A549 treated with DMSO at 1 μM for 4 hours (cell line): ENCODE measurements around the gene ZNF425. TPM values are rescaled to one million over a fixed set of nuclear protein-coding genes. Genes with fewer than 3 reads are reported as not detected.

Source experiments
- total RNA-seq: library from RNA; stranded (reverse); fragments of 200-300 nt; extraction: Qiagen RNA extraction; gene quantifications from 5 replicates; pipeline ENCODE4 v1.2.3, GENCODE V29; 2022; ENCODE audit warnings: low read depth

Gene ZNF425, protein sequence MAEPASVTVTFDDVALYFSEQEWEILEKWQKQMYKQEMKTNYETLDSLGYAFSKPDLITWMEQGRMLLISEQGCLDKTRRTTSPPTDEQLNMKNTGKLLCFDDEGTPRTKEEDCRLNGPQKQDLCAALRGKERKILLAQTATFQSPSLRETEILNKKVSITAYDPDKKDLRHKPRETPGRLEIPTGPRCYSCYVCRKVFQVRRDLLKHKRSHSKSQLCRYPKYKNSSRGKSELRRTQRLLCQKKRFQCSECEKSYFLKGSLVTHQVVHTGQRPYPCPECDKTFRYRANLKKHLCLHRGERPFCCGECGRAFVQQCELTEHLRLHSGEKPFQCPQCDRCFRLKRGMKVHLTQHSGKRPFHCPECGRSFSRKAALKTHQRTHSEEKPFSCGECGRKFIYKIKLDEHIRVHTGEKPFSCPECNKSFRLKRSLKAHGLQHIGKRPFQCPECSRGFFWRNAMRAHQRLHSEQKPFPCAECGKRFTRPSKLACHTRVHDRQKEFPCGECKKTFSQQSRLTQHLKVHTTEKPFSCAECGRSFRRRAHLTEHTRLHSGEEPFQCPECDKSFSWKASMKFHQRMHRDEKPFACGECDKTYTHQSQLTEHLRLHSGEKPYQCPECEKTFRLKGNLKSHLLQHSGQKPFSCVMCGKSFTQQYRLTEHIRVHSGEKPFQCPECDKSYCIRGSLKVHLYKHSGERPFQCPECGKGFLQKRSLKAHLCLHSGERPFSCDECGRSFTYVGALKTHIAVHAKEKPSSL
- 1.0 to 1.3 TPM (median 1.2 TPM) in 5 replicates for total RNA-seq

DNA sequence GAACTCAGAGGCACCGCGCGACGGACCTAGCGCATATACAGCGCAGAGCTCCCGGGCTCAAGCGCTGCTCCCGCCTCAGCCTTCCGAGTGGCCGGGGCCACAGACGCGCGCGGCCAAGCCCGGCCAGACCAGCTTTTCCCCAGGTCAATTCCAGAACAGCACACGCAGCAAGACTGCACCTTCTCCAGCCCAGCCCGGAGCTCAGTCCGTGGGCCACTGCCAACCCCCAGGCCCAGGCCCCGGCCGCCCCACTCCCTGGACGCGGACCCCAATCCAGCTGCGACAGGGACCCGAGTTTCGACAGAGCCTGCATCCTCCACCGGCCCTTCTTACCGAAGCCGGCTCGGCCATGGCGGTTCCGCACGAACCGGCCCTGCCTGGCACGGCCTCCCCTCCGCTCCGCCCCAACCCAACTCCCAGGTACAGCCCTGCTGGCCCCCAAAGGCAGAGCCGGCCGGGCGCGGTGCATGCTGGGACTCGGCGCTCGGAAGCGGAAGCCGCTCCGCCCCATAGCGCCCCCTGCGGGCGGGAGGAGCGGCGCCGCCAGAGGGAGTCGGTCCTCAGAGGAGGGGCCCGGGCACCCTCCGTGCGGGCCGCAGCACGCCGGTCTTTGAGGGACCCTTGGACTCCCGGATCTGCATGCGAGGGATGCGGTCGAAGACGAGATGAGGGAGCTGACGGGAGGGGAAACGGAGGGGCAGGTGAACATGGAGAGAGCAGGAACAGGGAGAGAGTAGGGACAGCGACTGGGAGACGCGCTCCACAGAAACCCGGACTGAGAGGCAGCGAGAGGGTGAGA lies at the start of gene ZNF425:
ZNF425 (minus strand) TSS at position 462 of the 799 bp plus-strand sequence; CDS start at position 351, 111 bp downstream.

DNA sequence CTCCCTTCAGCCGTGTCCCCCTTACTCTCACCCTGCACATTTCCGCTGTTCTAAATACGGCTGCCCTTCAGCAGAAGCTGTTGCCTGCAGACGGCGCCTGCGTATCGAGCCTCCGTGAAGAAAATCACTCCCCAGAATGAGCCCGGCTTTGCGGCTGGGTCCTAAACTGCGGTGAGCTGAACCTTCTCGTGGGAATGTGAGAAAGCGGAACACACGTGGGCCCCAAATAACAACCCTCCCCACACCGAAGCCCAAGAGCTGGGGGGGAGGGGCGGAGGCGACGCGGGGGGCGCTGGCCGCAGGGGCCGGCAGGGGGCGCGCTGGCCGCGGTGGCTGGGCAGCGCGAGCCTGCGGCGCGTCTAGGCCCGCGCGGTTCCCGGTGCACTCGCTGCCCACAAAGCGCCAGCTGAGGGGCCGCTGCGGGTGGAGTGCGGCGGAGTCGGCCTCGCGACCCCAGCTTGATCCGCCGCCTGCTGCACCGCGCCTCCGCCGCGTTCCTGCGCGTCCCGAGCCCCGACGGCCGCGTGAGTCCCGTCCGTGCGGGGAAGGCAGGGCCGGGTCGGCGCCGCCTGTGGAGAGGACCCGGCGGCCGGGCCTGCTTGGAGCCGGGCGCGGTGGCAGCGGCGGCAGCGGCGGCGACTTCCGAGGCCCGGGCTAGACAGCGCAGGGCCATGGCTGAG lies 21.1 kb upstream of the ZNF425 start, which contains the start of gene ZNF398:
ZNF398 (plus strand) TSS at position 382 of the 680 bp plus-strand sequence; CDS start at position 672, 290 bp downstream.

DNA sequence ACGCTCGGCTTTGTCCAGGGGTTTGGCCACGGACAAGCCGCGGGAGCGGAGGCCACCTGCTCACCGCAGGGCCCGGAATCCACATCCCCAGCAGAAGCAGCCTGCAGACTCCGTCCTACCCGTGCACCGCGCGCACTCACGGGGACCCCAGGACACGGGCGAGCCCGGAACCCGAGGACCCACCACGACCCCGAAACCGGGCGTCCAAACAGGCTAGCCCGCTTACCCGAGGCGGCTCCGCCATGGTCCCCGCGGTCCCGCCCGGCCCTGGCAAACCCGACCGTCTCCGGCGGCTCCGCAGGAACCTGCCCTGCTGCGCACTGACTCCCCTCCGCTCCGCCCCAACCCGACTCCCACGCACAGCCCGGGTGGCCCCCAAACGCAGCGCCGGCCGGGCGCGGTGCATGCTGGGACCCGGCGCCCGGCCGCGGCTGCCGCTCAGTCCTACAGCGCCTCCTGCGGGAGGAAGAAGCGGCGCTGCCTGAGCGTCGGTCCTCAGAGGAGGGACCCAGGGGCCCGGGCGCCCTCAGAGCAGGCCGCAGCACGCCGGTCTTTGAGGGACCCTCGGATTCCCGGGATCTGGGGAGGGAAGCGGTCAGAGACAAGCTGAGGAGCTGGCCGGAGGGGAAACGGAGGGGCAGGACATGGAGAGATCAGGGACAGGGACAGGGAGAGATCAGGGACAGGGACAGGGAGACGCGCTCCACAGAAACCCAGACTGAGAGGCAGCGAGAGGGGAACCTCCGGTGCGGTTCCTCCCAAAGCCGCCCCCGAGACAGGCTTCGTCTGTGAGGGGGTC lies 35.5 kb downstream of the ZNF425 start, which contains the start of gene ZNF786:
ZNF786 (minus strand) TSS at position 322 of the 799 bp plus-strand sequence; CDS start at position 244, 78 bp downstream.

Other genes with a start within 250 kb of the ZNF425 start
- 20.4 to 25.6 TPM (median 24.5 TPM) in 5 replicates for gene EZH2, start 242.0 kb downstream of the ZNF425 start, total RNA-seq
- 179 to 200 TPM (median 192 TPM) in 5 replicates for gene PDIA4, start 97.8 kb downstream of the ZNF425 start, total RNA-seq
- gene ZNF786, start 35.6 kb downstream of the ZNF425 start, total RNA-seq: 5.9 to 7.0 TPM (median 6.2 TPM) in 5 replicates
- 9.2 to 10.4 TPM (median 10.0 TPM) in 5 replicates for gene ZNF398, start 21.1 kb upstream of the ZNF425 start, total RNA-seq
- gene ZNF282, start 69.2 kb upstream of the ZNF425 start, total RNA-seq: 20.9 to 26.7 TPM (median 25.6 TPM) in 5 replicates
- 11.5 to 15.0 TPM (median 12.8 TPM) in 5 replicates for gene ZNF212, start 113.3 kb upstream of the ZNF425 start, total RNA-seq
- gene ZNF783, start 135.9 kb upstream of the ZNF425 start, total RNA-seq: 5.6 to 7.6 TPM (median 6.5 TPM) in 5 replicates